ENCODE data around the gene PGRMC2.

PGRMC2 gene

GRCh38 chr4:128299848-128300247 is 12.2 kb upstream of the PGRMC2 start:
- in situ Hi-C loops (cut with MboI; ENCODE audit: low sequenced_read_pairs): no loop called here

GRCh38 chr4:128298852-128299251 is 11.2 kb upstream of the PGRMC2 start:
- in situ Hi-C loops (cut with MboI; ENCODE audit: low sequenced_read_pairs): no loop called here

GRCh38 chr4:128298146-128298758 is 10.6 kb upstream of the PGRMC2 start:
- in situ Hi-C loops (cut with MboI; ENCODE audit: low sequenced_read_pairs): no loop called here

GRCh38 chr4:128295255-128295654 is 7.6 kb upstream of the PGRMC2 start:
- in situ Hi-C loops (cut with MboI; ENCODE audit: low sequenced_read_pairs): no loop called here

- in situ Hi-C loops (cut with MboI; ENCODE audit: low sequenced_read_pairs): no loop called here
These were observed 6.9 kb upstream of the PGRMC2 start for GRCh38 chr4:128294464-128294863.

GRCh38 chr4:128292349-128292748 is 4.7 kb upstream of the PGRMC2 start:
- in situ Hi-C loops (cut with MboI; ENCODE audit: low sequenced_read_pairs): no loop called here

GRCh38 chr4:128291096-128291495 is 3.5 kb upstream of the PGRMC2 start:
- in situ Hi-C loops (cut with MboI; ENCODE audit: low sequenced_read_pairs): no loop called here

GRCh38 chr4:128290526-128290925 is 2.9 kb upstream of the PGRMC2 start:
- in situ Hi-C loops (cut with MboI; ENCODE audit: low sequenced_read_pairs): no loop called here

GRCh38 chr4:128289523-128290158 is 2.0 kb upstream of the PGRMC2 start:
- in situ Hi-C loops (cut with MboI; ENCODE audit: low sequenced_read_pairs): no loop called here

- in situ Hi-C loops (cut with MboI; ENCODE audit: low sequenced_read_pairs): no loop called here
These were observed 1.1 kb upstream of the PGRMC2 start for GRCh38 chr4:128288689-128289106.

GRCh38 chr4:128287871-128288688 is 467 bp upstream of the PGRMC2 start:
- in situ Hi-C loops (cut with MboI; ENCODE audit: low sequenced_read_pairs): no loop called here

GRCh38 chr4:128286474-128287058 is 1.0 kb downstream of the PGRMC2 start:
- in situ Hi-C loops (cut with MboI; ENCODE audit: low sequenced_read_pairs): no loop called here

- in situ Hi-C loops (cut with MboI; ENCODE audit: low sequenced_read_pairs): no loop called here
These were observed 2.3 kb downstream of the PGRMC2 start for GRCh38 chr4:128285085-128285997.

GRCh38 chr4:128284317-128284716 is 3.3 kb downstream of the PGRMC2 start:
- in situ Hi-C loops (cut with MboI; ENCODE audit: low sequenced_read_pairs): no loop called here

GRCh38 chr4:128283071-128283470 is 4.5 kb downstream of the PGRMC2 start:
- in situ Hi-C loops (cut with MboI; ENCODE audit: low sequenced_read_pairs): no loop called here

GRCh38 chr4:128282516-128282915 is 5.1 kb downstream of the PGRMC2 start:
- in situ Hi-C loops (cut with MboI; ENCODE audit: low sequenced_read_pairs): no loop called here

- in situ Hi-C loops (cut with MboI; ENCODE audit: low sequenced_read_pairs): no loop called here
These were observed 6.3 kb downstream of the PGRMC2 start for GRCh38 chr4:128281354-128281753.

GRCh38 chr4:128279624-128280225 is 7.9 kb downstream of the PGRMC2 start:
- in situ Hi-C loops (cut with MboI; ENCODE audit: low sequenced_read_pairs): no loop called here

GRCh38 chr4:128277856-128278255 is 9.8 kb downstream of the PGRMC2 start:
- in situ Hi-C loops (cut with MboI; ENCODE audit: low sequenced_read_pairs): no loop called here

GRCh38 chr4:128275346-128275745 is 12.3 kb downstream of the PGRMC2 start:
- in situ Hi-C loops (cut with MboI; ENCODE audit: low sequenced_read_pairs): no loop called here

Measured in HL-60/S4 treated with phorbol 12-myristate 13-acetate at 8.2 ng/mL for 4 days and 3 days (cell line).